NCI-H748 treated with DMSO at 0.1 percent for 48 hours (cell line): ENCODE results near the gene SAE1.
A peak's percentile ranks its signal among the peaks of the same experiment; 100 is the strongest.
"Not testable (repeated sequence)": the region's sequence is repeated elsewhere in the genome, so short reads cannot be mapped to it uniquely, and the experiment has no call there.

Experiments used
- DNase-seq: peaks from one replicate; lab custom pipeline; 2025; lab: John Stamatoyannopoulos, UW

The SAE1 gene

GRCh38 chr19:47130589-47131227 lies at the start of gene SAE1:
Gene SAE1, plus strand, starts transcription at chr19:47130835. Its CDS starts 96 bp downstream, at chr19:47130931.
- peak; percentile 94 for DNase-seq

- no peak for DNase-seq
These were observed 49.5 kb upstream of the SAE1 start for GRCh38 chr19:47081095-47081494.

GRCh38 chr19:47082493-47082892 lies 48.1 kb upstream of the SAE1 start:
- no peak for DNase-seq

GRCh38 chr19:47084879-47085439 lies 45.7 kb upstream of the SAE1 start:
- DNase-seq, result no peak

GRCh38 chr19:47086280-47086679 lies 44.4 kb upstream of the SAE1 start:
- no peak for DNase-seq

- no peak for DNase-seq
These were observed 40.8 kb upstream of the SAE1 start for GRCh38 chr19:47089767-47090350.

GRCh38 chr19:47093254-47093653 lies 37.4 kb upstream of the SAE1 start:
- DNase-seq, result no peak

- DNase-seq, result no peak
These were observed 36.8 kb upstream of the SAE1 start for GRCh38 chr19:47093841-47094240.

- DNase-seq, result no peak
These were observed 35.8 kb upstream of the SAE1 start for GRCh38 chr19:47094557-47095475.

- no peak for DNase-seq
These were observed 35.0 kb upstream of the SAE1 start for GRCh38 chr19:47095476-47096099.

GRCh38 chr19:47096100-47096704 lies 34.4 kb upstream of the SAE1 start:
- DNase-seq, result no peak

GRCh38 chr19:47096721-47097120 lies 33.9 kb upstream of the SAE1 start:
- DNase-seq, result no peak

- no peak for DNase-seq
These were observed 33.0 kb upstream of the SAE1 start for GRCh38 chr19:47097396-47098201.

GRCh38 chr19:47098608-47099007 lies 32.0 kb upstream of the SAE1 start:
- no peak for DNase-seq

GRCh38 chr19:47099576-47100050 lies 31.0 kb upstream of the SAE1 start:
- DNase-seq, result no peak

GRCh38 chr19:47100290-47100689 lies 30.3 kb upstream of the SAE1 start:
- no peak for DNase-seq

GRCh38 chr19:47101116-47101515 lies 29.5 kb upstream of the SAE1 start:
- DNase-seq, result not testable (repeated sequence)

- no peak for DNase-seq
These were observed 28.1 kb upstream of the SAE1 start for GRCh38 chr19:47102346-47103060.

- no peak for DNase-seq
These were observed 26.0 kb upstream of the SAE1 start for GRCh38 chr19:47104680-47105079.

- DNase-seq, result no peak
These were observed 24.8 kb upstream of the SAE1 start for GRCh38 chr19:47105874-47106273.
